Left forelimb (tissue), 1 donor: ENCODE data around the gene MAN2C1.
"Not testable (repeated sequence)": the region's sequence is repeated elsewhere in the genome, so short reads cannot be mapped to it uniquely, and the experiment has no call there.

Experiments
- DNase-seq: peaks from one replicate; pipeline ENCODE4 v3.0.0-alpha.2; 2018; ENCODE audit warnings: low spot score

Gene MAN2C1

GRCh38 chr15:75360856-75361255 is 7.6 kb downstream of the MAN2C1 start:
- no peak for DNase-seq

- no peak for DNase-seq
Observed at GRCh38 chr15:75360391-75360790, 8.0 kb downstream of the MAN2C1 start.

- no peak for DNase-seq
Observed at GRCh38 chr15:75359537-75360250, 8.7 kb downstream of the MAN2C1 start.

- DNase-seq, result no peak
Observed at GRCh38 chr15:75358771-75359536, 9.5 kb downstream of the MAN2C1 start.

- DNase-seq, result no peak
Observed at GRCh38 chr15:75357976-75358673, 10.3 kb downstream of the MAN2C1 start.

GRCh38 chr15:75356517-75356916 is 11.9 kb downstream of the MAN2C1 start:
- DNase-seq, result no peak

- DNase-seq, result no peak
Observed at GRCh38 chr15:75356006-75356405, 12.4 kb downstream of the MAN2C1 start.

GRCh38 chr15:75355369-75355768 is 13.0 kb downstream of the MAN2C1 start:
- no peak for DNase-seq

- DNase-seq, result no peak
Observed at GRCh38 chr15:75354454-75354853, 14.0 kb downstream of the MAN2C1 start.

GRCh38 chr15:75353604-75354003 is 14.8 kb downstream of the MAN2C1 start:
- DNase-seq, result no peak

- no peak for DNase-seq
Observed at GRCh38 chr15:75352186-75353080, 16.0 kb downstream of the MAN2C1 start.

GRCh38 chr15:75350601-75351361 is 17.6 kb downstream of the MAN2C1 start:
- DNase-seq, result no peak

- DNase-seq, result no peak
Observed at GRCh38 chr15:75349851-75350588, 18.4 kb downstream of the MAN2C1 start.

GRCh38 chr15:75349351-75349669 is 19.1 kb downstream of the MAN2C1 start:
- DNase-seq, result not testable (repeated sequence)

- DNase-seq, result no peak
Observed at GRCh38 chr15:75348562-75349350, 19.7 kb downstream of the MAN2C1 start.

- DNase-seq, result no peak
Observed at GRCh38 chr15:75348034-75348561, 20.3 kb downstream of the MAN2C1 start.

- DNase-seq, result no peak
Observed at GRCh38 chr15:75347222-75348033, 21.0 kb downstream of the MAN2C1 start.

- no peak for DNase-seq
Observed at GRCh38 chr15:75346796-75347221, 21.6 kb downstream of the MAN2C1 start, which contains the start of gene NEIL1. Gene NEIL1, plus strand, starts transcription at chr15:75347039. Its CDS starts 1,867 bp downstream, at chr15:75348906.
